Lower leg skin (tissue), 4 donors: ENCODE data around the gene BET1. TPM values are rescaled to one million over a fixed set of nuclear protein-coding genes. Genes with fewer than 3 reads are reported as not detected.

Experiments
- DNase-seq, 2 donors: peaks; one replicate each; pipeline ENCODE4 v3.0.0-alpha.2; 2019; ENCODE audit warnings: low spot score in 2 of 2
- H3K4me3 ChIP-seq: fragments of 200-600 bp; sonication (generic); 2 replicates; pipeline ENCODE4 v1.5.1; 2017; ENCODE audit warnings: mild to moderate bottlenecking, low read depth; ENCODE audit not compliant: poor library complexity, severe bottlenecking
- CTCF ChIP-seq, 3 donors: fragments of 450-650 bp; IDR thresholded peaks; one replicate each; pipeline ENCODE4 v1.5.1; 2016; ENCODE audit warnings: antibody characterized with exemption in 3 of 3, mild to moderate bottlenecking in 3 of 3, moderate library complexity in 2 of 3
- POLR2A ChIP-seq, 2 donors: fragments of 450-650 bp; IDR thresholded peaks; one replicate each; pipeline ENCODE4 v1.6.1; 2016 to 2017; ENCODE audit warnings: antibody characterized with exemption in 2 of 2, mild to moderate bottlenecking in 1 of 2, moderate library complexity in 1 of 2
- WGBS, 2 donors: methylation state at CpG; one replicate each; pipeline ENCODE4 v1.1.5; 2018; 5-methylcytosine and 5-hydroxymethylcytosine counted together
- intact Hi-C: fragments of 100-400 bp; cut with DNase I; formaldehyde crosslinking; loops from one replicate; pipeline ENCODE4 v1.15.0; 2023; ENCODE audit warnings: low total_unique reads
- total RNA-seq, 4 donors: library from RNA; depleted of rRNA; stranded (reverse); fragments of >200 nt; gene quantifications; one replicate each; pipeline ENCODE4 v1.1.0, GENCODE V29; 2016

BET1 gene
- total RNA-seq, 4 donors from 2014 or later, result 9.4 to 19.6 (median 15.8) TPM

DNA sequence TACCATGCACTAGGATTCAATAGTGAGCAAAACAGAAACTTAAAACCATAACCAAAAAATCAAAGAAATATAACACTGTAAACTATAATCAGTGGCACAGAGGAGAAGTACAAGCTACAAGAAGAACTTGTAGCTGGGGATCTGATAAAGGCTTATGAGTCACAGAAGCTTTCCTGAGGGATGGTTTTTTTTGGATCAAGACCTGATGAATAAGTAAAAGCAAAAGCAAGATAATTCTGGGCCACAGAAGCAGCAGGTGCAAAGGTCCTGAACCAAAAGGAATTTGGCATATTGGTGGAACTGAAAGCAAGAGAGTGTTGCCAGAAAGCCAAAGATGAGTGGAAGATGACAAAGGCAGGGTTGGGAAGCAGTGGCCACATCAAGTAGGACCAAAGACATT lies 37.4 kb upstream of the BET1 start:
- no peak overlapping the region for H3K4me3 ChIP-seq
- intact Hi-C loops, result no loop called here
- DNase-seq, result no peak
- TF ChIP-seq CTCF (IDR thresholded peaks at IDR 0.05), result no peak
- no peak for TF ChIP-seq POLR2A (IDR thresholded peaks at IDR 0.05)

- TF ChIP-seq CTCF (IDR thresholded peaks at IDR 0.05), result no peak
- no peak for TF ChIP-seq POLR2A (IDR thresholded peaks at IDR 0.05)
- no peak for DNase-seq
These were observed 36.1 kb upstream of the BET1 start for GRCh38 chr7:94040254-94040653.

DNA sequence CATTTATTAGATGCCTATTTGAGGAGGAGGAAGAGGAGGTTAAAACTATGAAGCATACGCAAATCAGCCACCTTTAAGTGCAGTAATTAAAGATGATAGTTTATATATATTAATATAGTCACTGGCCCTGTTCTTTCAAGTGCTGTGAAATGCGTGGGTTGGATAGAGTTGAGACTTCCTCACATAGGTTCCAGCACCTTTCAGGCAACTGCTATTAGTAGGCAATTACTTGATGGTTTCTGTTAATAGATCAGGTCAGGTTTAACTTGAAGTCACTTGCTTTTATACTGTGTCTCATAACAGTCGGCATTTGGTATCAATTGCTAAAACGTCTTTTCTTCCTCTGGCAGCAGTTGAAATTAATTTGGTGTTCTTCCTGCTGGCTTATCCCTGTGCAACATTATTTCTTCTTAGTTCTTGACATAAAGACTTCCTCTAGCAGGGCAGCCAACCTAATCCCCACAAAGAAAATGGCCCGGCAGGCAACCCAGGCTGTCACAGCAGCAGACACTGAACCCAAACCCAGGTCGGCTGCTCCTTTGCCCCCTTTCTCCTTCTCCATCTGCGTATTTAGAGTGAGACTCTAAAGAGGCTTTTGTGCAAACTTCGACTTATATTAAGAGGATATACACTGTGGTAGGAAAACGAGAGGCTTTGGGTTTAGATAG lies 35.3 kb upstream of the BET1 start:
- no peak for DNase-seq
- intact Hi-C loops, result no loop called here
- no peak overlapping the region for H3K4me3 ChIP-seq
- 55 to 60% methylated on average over 9 of the region's 9 CpGs for whole genome bisulfite sequencing, 2 donors
- TF ChIP-seq CTCF (IDR thresholded peaks at IDR 0.05) (no peak), POLR2A (IDR thresholded peaks at IDR 0.05) (no peak)

More at GRCh38 chr7:94040254-94040653, 36.1 kb upstream of the BET1 start:
- no peak overlapping the region for H3K4me3 ChIP-seq
- WGBS, 2 donors, result 22 to 27% methylated on average over 2 of the region's 2 CpGs
- intact Hi-C loops, result no loop called here

GRCh38 chr7:94031865-94032264 lies 27.7 kb upstream of the BET1 start:
- no peak for DNase-seq
- no peak overlapping the region for H3K4me3 ChIP-seq
- TF ChIP-seq CTCF (IDR thresholded peaks at IDR 0.05) (no peak), POLR2A (IDR thresholded peaks at IDR 0.05) (no peak)
- intact Hi-C loops, result no loop called here
- WGBS, 2 donors, result 75 to 83% methylated on average over 2 of the region's 2 CpGs

DNA sequence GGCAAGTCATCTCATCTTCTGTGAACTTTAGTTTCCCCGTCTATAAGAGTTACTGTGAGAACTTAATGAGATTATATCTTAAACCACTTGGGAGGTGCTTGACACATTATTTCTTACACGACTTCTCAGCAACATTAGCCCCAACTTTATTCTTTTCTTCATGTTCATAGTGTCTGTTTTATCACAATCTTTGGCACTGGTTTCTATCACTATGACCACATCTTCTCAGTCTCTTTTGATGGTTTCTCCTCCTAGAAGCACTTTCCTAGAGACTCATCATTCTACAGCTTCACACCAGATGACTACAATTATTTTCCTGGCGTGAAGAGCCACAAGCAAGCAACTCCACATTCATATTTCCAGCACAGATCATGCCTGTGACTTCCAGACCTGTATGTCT lies 26.5 kb upstream of the BET1 start:
- no peak for TF ChIP-seq POLR2A (IDR thresholded peaks at IDR 0.05)
- TF ChIP-seq CTCF (IDR thresholded peaks at IDR 0.05), result no peak
- H3K4me3 ChIP-seq, result no peak overlapping the region
- intact Hi-C loops, result no loop called here
- DNase-seq, result no peak
- 56 to 64% methylated on average over 3 of the region's 3 CpGs for whole genome bisulfite sequencing, 2 donors

DNA sequence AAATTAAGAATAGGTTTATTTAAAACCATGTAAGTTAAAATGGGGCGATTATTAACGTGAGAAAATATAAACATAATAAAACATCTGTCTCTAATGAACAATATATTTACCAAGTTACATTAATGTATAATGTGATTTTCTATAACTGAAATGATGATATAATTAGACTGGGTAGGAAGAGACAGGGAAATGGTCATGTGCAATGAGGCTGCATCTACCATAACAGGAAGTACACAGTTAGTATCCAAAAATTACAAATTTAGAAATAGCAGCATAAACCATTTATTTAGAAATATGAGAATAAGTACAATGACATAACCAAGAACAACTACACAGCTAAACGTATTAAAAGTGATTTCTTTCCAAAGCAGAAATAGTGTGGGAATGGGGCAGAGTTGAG lies 25.8 kb upstream of the BET1 start:
- no peak for DNase-seq
- intact Hi-C loops, result no loop called here
- WGBS, 2 donors, result 77 to 86% methylated on average over 3 of the region's 3 CpGs
- TF ChIP-seq POLR2A (IDR thresholded peaks at IDR 0.05), result no peak
- TF ChIP-seq CTCF (IDR thresholded peaks at IDR 0.05), result no peak
- H3K4me3 ChIP-seq, result no peak overlapping the region
